Measurements from ENCODE around the gene ARMC2. TPM values are rescaled to one million over a fixed set of nuclear protein-coding genes. Genes with fewer than 3 reads are reported as not detected.

Gene ARMC2
- total RNA-seq, 1 experiment from 2014 or later: 3.2 TPM

- POLR2A ChIA-PET: no interaction called here
- no peaks in the 10 kb centered on the region for H3K36me3 Mint-ChIP-seq (ENCODE audit: insufficient read depth, unreplicated experiment)
- DNase-seq (ENCODE audit: unreplicated experiment): no peak
- intact Hi-C loops (cut with micrococcal nuclease): no loop called here
- H3K9me3 Mint-ChIP-seq (ENCODE audit: unreplicated experiment): peaks cover 16% of the 10 kb centered on the region
- no peak for TF ChIP-seq CTCF (IDR thresholded peaks at IDR 0.05; ENCODE audit: unreplicated experiment)
- CTCF ChIA-PET: no interaction called here
- H3K4me1 Mint-ChIP-seq (ENCODE audit: insufficient read depth, unreplicated experiment): no peaks in the 10 kb centered on the region
- H3K4me3 Mint-ChIP-seq (ENCODE audit: unreplicated experiment): no peak overlapping the region
- no TSS peak for BruUV-seq (replicated peaks)
- no peak overlapping the region for H3K27ac Mint-ChIP-seq (ENCODE audit: low read depth, unreplicated experiment)
- H3K27me3 Mint-ChIP-seq (ENCODE audit: insufficient read depth, unreplicated experiment): no peaks in the 10 kb centered on the region
Observed at GRCh38 chr6:108820006-108820405, 28.2 kb upstream of the ARMC2 start.

GRCh38 chr6:108822401-108822800 is 25.8 kb upstream of the ARMC2 start:
- no peak for DNase-seq (ENCODE audit: unreplicated experiment)
- no TSS peak for BruUV-seq (replicated peaks)
- intact Hi-C loops (cut with micrococcal nuclease): no loop called here
- no peak for TF ChIP-seq CTCF (IDR thresholded peaks at IDR 0.05; ENCODE audit: unreplicated experiment)
- Mint-ChIP-seq H3K4me3 (ENCODE audit: unreplicated experiment) (no peak overlapping the region), H3K4me1 (ENCODE audit: insufficient read depth, unreplicated experiment) (no peaks in the 10 kb centered on the region), H3K27ac (ENCODE audit: low read depth, unreplicated experiment) (no peak overlapping the region), H3K27me3 (ENCODE audit: insufficient read depth, unreplicated experiment) (no peaks in the 10 kb centered on the region), H3K36me3 (ENCODE audit: insufficient read depth, unreplicated experiment) (no peaks in the 10 kb centered on the region), H3K9me3 (ENCODE audit: unreplicated experiment) (peaks cover 7% of the 10 kb centered on the region)
- ChIA-PET CTCF (interaction anchor here (1.5 kb wide), 1 partner anchor 39 kb away, joined by 4 read pairs; no protein-coding TSS in a partner anchor), POLR2A (interaction anchor here (1.1 kb wide), 1 partner anchor 15 kb away, joined by 3 read pairs; no protein-coding TSS in a partner anchor)

- Mint-ChIP-seq H3K27ac (ENCODE audit: low read depth, unreplicated experiment) (no peak overlapping the region), H3K4me1 (ENCODE audit: insufficient read depth, unreplicated experiment) (no peaks in the 10 kb centered on the region), H3K4me3 (ENCODE audit: unreplicated experiment) (no peak overlapping the region), H3K36me3 (ENCODE audit: insufficient read depth, unreplicated experiment) (no peaks in the 10 kb centered on the region), H3K9me3 (ENCODE audit: unreplicated experiment) (no peaks in the 10 kb centered on the region), H3K27me3 (ENCODE audit: insufficient read depth, unreplicated experiment) (no peaks in the 10 kb centered on the region)
- intact Hi-C loops (cut with micrococcal nuclease): no loop called here
- TF ChIP-seq CTCF (IDR thresholded peaks at IDR 0.05; ENCODE audit: unreplicated experiment): no peak
- DNase-seq (ENCODE audit: unreplicated experiment): no peak
- CTCF ChIA-PET: interaction anchor here (0.7 kb wide), 1 partner anchor 195 kb away, joined by 3 read pairs; no protein-coding TSS in a partner anchor
- POLR2A ChIA-PET: interaction anchor here (1.2 kb wide), 1 partner anchor 10 kb away, joined by 4 read pairs; no protein-coding TSS in a partner anchor
- BruUV-seq (replicated peaks): no TSS peak
Observed at GRCh38 chr6:108825326-108825725, 22.9 kb upstream of the ARMC2 start.

- Mint-ChIP-seq H3K27me3 (ENCODE audit: insufficient read depth, unreplicated experiment) (no peaks in the 10 kb centered on the region), H3K36me3 (ENCODE audit: insufficient read depth, unreplicated experiment) (no peaks in the 10 kb centered on the region), H3K27ac (ENCODE audit: low read depth, unreplicated experiment) (peak overlapping the region; percentile 96), H3K4me1 (ENCODE audit: insufficient read depth, unreplicated experiment) (peaks cover 17% of the 10 kb centered on the region), H3K9me3 (ENCODE audit: unreplicated experiment) (no peaks in the 10 kb centered on the region), H3K4me3 (ENCODE audit: unreplicated experiment) (peak overlapping the region; percentile 65)
- ChIA-PET CTCF (interaction anchor here (0.5 to 1.3 kb wide), 4 partner anchors 48 to 202 kb away, joined by 3 read pairs; no protein-coding TSS in a partner anchor), POLR2A (interaction anchor here (0.6 to 2.6 kb wide), 14 partner anchors 17 to 276 kb away, joined by 3 to 21 read pairs (median 6); partner anchors contain the start of genes ARMC2, FOXO3 and SESN1)
- DNase-seq (ENCODE audit: unreplicated experiment): peak; percentile 94
- TF ChIP-seq CTCF (IDR thresholded peaks at IDR 0.05; ENCODE audit: unreplicated experiment): no peak
- intact Hi-C loops (cut with micrococcal nuclease): no loop called here
- BruUV-seq (replicated peaks): no TSS peak
Observed at GRCh38 chr6:108831104-108831503, 17.1 kb upstream of the ARMC2 start.

All from MCF 10A (cell line).